Measurements from ENCODE around the gene ONECUT2. TPM values are rescaled to one million over a fixed set of nuclear protein-coding genes. Genes with fewer than 3 reads are reported as not detected.
"Not testable (repeated sequence)": the region's sequence is repeated elsewhere in the genome, so short reads cannot be mapped to it uniquely, and the experiment has no call there.

Gene ONECUT2
- total RNA-seq, 1 experiment from 2014 or later = 0.48 TPM

- H3K4me1 Mint-ChIP-seq; H3K27ac Mint-ChIP-seq; H3K36me3 Mint-ChIP-seq (ENCODE audit: insufficient read depth in 1 of 3, low read depth in 3 of 3); H4K5ac ChIP-seq (ENCODE audit: insufficient read length, low read depth, low read length); H3K79me2 ChIP-seq (ENCODE audit: insufficient read depth, low read length); H3K9me3 ChIP-seq (ENCODE audit: control insufficient read depth, low read depth, low read length); H3K9ac ChIP-seq (ENCODE audit: extremely low read depth, insufficient read length, low read length); H3K4ac ChIP-seq (ENCODE audit: low read depth, low read length); H2BK5ac ChIP-seq (ENCODE audit: insufficient read length, low read length); H3K14ac ChIP-seq (ENCODE audit: insufficient read depth, low read length); H3K27me3 ChIP-seq (ENCODE audit: insufficient read depth, low read length); H3K23me2 ChIP-seq (ENCODE audit: insufficient read length, low read depth, low read length, poor library complexity, severe bottlenecking); H4K91ac ChIP-seq (ENCODE audit: insufficient read length, low read depth, low read length); H4K8ac ChIP-seq (replicated peaks; ENCODE audit: insufficient read length, low read depth, low read length); H3K4me1 ChIP-seq (ENCODE audit: insufficient read depth, low read length); H2BK15ac ChIP-seq (ENCODE audit: low read depth, low read length); H3K79me1 ChIP-seq (ENCODE audit: insufficient read depth, low read depth, low read length, poor library complexity, severe bottlenecking); H3K4me3 Mint-ChIP-seq; H2BK120ac ChIP-seq (ENCODE audit: low read depth, low read length, poor library complexity, severe bottlenecking); DNase-seq; H3K18ac ChIP-seq (ENCODE audit: insufficient read length, low read depth, low read length); H4K20me1 ChIP-seq (ENCODE audit: control insufficient read depth, insufficient read depth, insufficient read length); H3T11ph ChIP-seq (ENCODE audit: low read length); H3K23ac ChIP-seq (ENCODE audit: insufficient read length, low read depth, low read length); H3K4me2 ChIP-seq (ENCODE audit: insufficient read depth, insufficient read length, low read length); H3K27ac ChIP-seq (ENCODE audit: insufficient read length, low read depth, low read length); H2AFZ ChIP-seq (ENCODE audit: low read length); H2AK5ac ChIP-seq (ENCODE audit: insufficient read length, low read length); H2BK20ac ChIP-seq (ENCODE audit: low read depth, low read length, poor library complexity, severe bottlenecking); H2BK12ac ChIP-seq (ENCODE audit: insufficient read length, low read depth, low read length); H3K9me3 Mint-ChIP-seq; H3K56ac ChIP-seq (ENCODE audit: insufficient read length, low read depth, low read length): not testable (repeated sequence)
- WGBS (ENCODE audit: extremely low coverage, insufficient read length, low lambda C conversion rate) = no CpG with 5 or more reads among the region's 7 CpGs
- H3K27me3 Mint-ChIP-seq (ENCODE audit: low read depth) = peaks cover 21% of the 10 kb centered on the region
Observed at GRCh38 chr18:57396831-57397230, 38.3 kb upstream of the ONECUT2 start.

All from H9 (cell line).